ENCODE results near the gene PIK3R3.

Gene PIK3R3

GRCh38 chr1:46157916-46158311 lies 25.5 kb upstream of the PIK3R3 start:
- DNase-seq (ENCODE audit: low read depth), result no peak

GRCh38 chr1:46153732-46154131 lies 21.3 kb upstream of the PIK3R3 start:
- DNase-seq (ENCODE audit: low read depth), result no peak

GRCh38 chr1:46153228-46153627 lies 20.8 kb upstream of the PIK3R3 start:
- no peak for DNase-seq (ENCODE audit: low read depth)

GRCh38 chr1:46152016-46152415 lies 19.6 kb upstream of the PIK3R3 start:
- no peak for DNase-seq (ENCODE audit: low read depth)

- no peak for DNase-seq (ENCODE audit: low read depth)
These were observed 17.7 kb upstream of the PIK3R3 start for GRCh38 chr1:46150085-46150484.

- DNase-seq (ENCODE audit: low read depth), result no peak
These were observed 15.9 kb upstream of the PIK3R3 start for GRCh38 chr1:46148318-46148717.

GRCh38 chr1:46137916-46138315 lies 5.5 kb upstream of the PIK3R3 start:
- DNase-seq (ENCODE audit: low read depth), result no peak

GRCh38 chr1:46136711-46137110 lies 4.3 kb upstream of the PIK3R3 start:
- no peak for DNase-seq (ENCODE audit: low read depth)

GRCh38 chr1:46134660-46135331 lies 2.4 kb upstream of the PIK3R3 start:
- no peak for DNase-seq (ENCODE audit: low read depth)

- no peak for DNase-seq (ENCODE audit: low read depth)
These were observed 1.4 kb upstream of the PIK3R3 start for GRCh38 chr1:46133781-46134350.

- no peak for DNase-seq (ENCODE audit: low read depth)
These were observed 791 bp upstream of the PIK3R3 start for GRCh38 chr1:46133181-46133658.

- peak; percentile 7 for DNase-seq (ENCODE audit: low read depth)
These were observed 509 bp downstream of the PIK3R3 start for GRCh38 chr1:46131712-46132528.

- DNase-seq (ENCODE audit: low read depth), result no peak
These were observed 1.3 kb downstream of the PIK3R3 start for GRCh38 chr1:46131093-46131492.

GRCh38 chr1:46130606-46131005 lies 1.8 kb downstream of the PIK3R3 start:
- DNase-seq (ENCODE audit: low read depth), result no peak

GRCh38 chr1:46130121-46130520 lies 2.3 kb downstream of the PIK3R3 start:
- no peak for DNase-seq (ENCODE audit: low read depth)

GRCh38 chr1:46128344-46128743 lies 4.1 kb downstream of the PIK3R3 start:
- DNase-seq (ENCODE audit: low read depth), result no peak

- DNase-seq (ENCODE audit: low read depth), result no peak
These were observed 13.6 kb downstream of the PIK3R3 start for GRCh38 chr1:46118856-46119255.

- no peak for DNase-seq (ENCODE audit: low read depth)
These were observed 14.5 kb downstream of the PIK3R3 start for GRCh38 chr1:46117810-46118494.

GRCh38 chr1:46114925-46115603 lies 17.4 kb downstream of the PIK3R3 start:
- no peak for DNase-seq (ENCODE audit: low read depth)

- no peak for DNase-seq (ENCODE audit: low read depth)
These were observed 18.5 kb downstream of the PIK3R3 start for GRCh38 chr1:46113948-46114347.

GRCh38 chr1:46112108-46112507 lies 20.3 kb downstream of the PIK3R3 start:
- no peak for DNase-seq (ENCODE audit: low read depth)

GRCh38 chr1:46110521-46110920 lies 21.9 kb downstream of the PIK3R3 start:
- DNase-seq (ENCODE audit: low read depth), result no peak
